Lower lobe of right lung (tissue), 2 donors: Measurements from ENCODE around the gene PROM1. TPM values are rescaled to one million over a fixed set of nuclear protein-coding genes. Genes with fewer than 3 reads are reported as not detected.

Source experiments
- ATAC-seq, 2 donors: fragments of 200-7000 bp; cut with Tn5 transposase; one replicate each; pipeline ENCODE4 v1.9.1; 2020 to 2022; ENCODE audit warnings: mild to moderate bottlenecking in 2 of 2, moderate library complexity in 2 of 2
- DNase-seq: peaks from one replicate; pipeline ENCODE4 v3.0.0-alpha.2; 2020
- H3K27ac ChIP-seq: fragments of 200-600 bp; one replicate; pipeline ENCODE4 v1.8.0; 2022
- H3K27me3 ChIP-seq: fragments of 200-600 bp; one replicate; pipeline ENCODE4 v1.8.0; 2022; ENCODE audit warnings: low read depth
- H3K36me3 ChIP-seq: fragments of 200-600 bp; one replicate; pipeline ENCODE4 v1.8.0; 2022; ENCODE audit warnings: mild to moderate bottlenecking
- H3K4me1 ChIP-seq: fragments of 200-600 bp; one replicate; pipeline ENCODE4 v1.8.0; 2022
- H3K4me3 ChIP-seq: fragments of 200-600 bp; one replicate; pipeline ENCODE4 v1.8.0; 2022; ENCODE audit warnings: mild to moderate bottlenecking
- H3K9me3 ChIP-seq: fragments of 200-600 bp; one replicate; pipeline ENCODE4 v1.8.0; 2022
- intact Hi-C: fragments of 100-400 bp; cut with DNase I; formaldehyde crosslinking; loops from one replicate; pipeline ENCODE4 v1.11.0; 2022
- total RNA-seq: library from RNA; stranded (reverse); fragmentation: NEBNext Ultra II Directional; extraction: Animal tissue kit (Norgen Biotek cat#: 25700); gene quantifications from one replicate; pipeline ENCODE4 v1.2.1, GENCODE V29; 2021
- TF ChIP-seq, protein P1 (sequence below): fragments of 200-600 bp; IDR thresholded peaks from one replicate; pipeline ENCODE4 v1.8.0; 2022; ENCODE audit warnings: antibody characterized with exemption, mild to moderate bottlenecking
- donor health status: DM: no; HTN: yes; CAD: no; lungs with severe emphysema.

PROM1 gene
- total RNA-seq, 1 donor from 2014 or later = 10.1 TPM

DNA sequence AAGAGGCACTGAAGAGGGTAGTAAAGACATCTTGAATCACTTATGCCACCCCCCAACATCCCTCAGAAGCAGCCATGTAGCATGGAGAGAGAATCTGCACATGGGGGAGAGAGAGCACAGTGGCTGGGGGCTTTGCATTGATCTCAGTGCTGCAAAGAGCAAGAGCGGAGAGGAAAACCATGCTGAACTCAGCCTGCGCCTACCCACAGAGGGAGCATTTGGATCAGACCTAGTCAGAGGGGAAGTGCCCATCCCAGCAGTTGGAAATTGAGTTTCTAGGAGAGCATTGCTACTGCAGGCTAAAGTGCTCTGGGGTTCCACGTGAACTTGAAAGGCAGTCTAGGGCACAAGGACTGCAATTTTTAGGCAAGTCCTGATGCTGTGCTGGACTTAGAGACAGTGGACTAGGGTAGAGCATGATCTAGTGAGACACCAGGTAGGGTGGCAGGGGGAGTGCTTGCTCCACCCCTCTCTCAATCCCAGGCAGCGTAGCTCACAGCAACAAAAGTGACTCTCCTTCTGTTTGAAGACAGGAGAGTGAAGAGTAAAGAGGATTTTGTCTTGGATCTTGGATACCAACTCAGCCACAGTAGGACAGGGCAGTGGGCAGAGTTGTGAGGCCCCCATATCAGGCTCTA lies 9.0 kb upstream of the PROM1 start:
- TF ChIP-seq, protein P1, sequence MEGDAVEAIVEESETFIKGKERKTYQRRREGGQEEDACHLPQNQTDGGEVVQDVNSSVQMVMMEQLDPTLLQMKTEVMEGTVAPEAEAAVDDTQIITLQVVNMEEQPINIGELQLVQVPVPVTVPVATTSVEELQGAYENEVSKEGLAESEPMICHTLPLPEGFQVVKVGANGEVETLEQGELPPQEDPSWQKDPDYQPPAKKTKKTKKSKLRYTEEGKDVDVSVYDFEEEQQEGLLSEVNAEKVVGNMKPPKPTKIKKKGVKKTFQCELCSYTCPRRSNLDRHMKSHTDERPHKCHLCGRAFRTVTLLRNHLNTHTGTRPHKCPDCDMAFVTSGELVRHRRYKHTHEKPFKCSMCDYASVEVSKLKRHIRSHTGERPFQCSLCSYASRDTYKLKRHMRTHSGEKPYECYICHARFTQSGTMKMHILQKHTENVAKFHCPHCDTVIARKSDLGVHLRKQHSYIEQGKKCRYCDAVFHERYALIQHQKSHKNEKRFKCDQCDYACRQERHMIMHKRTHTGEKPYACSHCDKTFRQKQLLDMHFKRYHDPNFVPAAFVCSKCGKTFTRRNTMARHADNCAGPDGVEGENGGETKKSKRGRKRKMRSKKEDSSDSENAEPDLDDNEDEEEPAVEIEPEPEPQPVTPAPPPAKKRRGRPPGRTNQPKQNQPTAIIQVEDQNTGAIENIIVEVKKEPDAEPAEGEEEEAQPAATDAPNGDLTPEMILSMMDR = no peak
- Histone ChIP-seq H3K27me3 (peaks cover 9% of the 10 kb centered on the region), H3K27ac (no peak overlapping the region), H3K9me3 (no peaks in the 10 kb centered on the region), H3K36me3 (no peaks in the 10 kb centered on the region), H3K4me1 (no peaks in the 10 kb centered on the region), H3K4me3 (no peak overlapping the region)
- DNase-seq (no peak), ATAC-seq (no peak)
- intact Hi-C loops = no loop called here

DNA sequence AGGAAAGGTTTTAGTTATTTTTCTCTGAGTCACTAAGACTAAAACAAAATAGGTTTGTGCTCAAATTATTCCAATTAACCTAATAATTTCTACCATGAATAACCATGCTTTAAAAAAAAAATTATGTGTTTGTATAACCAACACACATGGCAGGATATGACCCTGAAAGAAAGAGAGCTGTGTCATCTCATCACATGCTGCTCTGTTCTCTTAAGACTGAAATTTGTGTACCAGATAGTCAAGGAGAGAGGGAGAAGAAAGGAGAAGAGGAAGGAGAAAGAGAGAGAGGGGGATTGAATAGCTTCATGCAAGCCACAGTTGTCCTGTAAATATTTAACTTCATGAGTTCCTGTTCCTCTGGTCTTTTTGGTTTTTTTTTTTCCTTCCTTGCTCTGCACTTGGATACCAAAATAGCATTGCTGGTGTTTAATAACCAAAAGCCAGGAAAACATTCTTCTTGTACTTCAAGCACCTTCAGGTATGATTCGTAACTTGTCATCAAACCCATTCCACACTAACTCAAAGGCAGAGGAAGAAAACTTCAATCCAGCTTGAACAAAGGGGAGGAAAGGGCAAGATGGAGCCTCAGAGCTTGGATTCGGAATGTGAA lies 6.4 kb upstream of the PROM1 start:
- intact Hi-C loops = no loop called here
- H3K9me3 ChIP-seq = no peaks in the 10 kb centered on the region
- H3K27me3 ChIP-seq = peaks cover 5% of the 10 kb centered on the region
- no peak for DNase-seq
- no peak overlapping the region for H3K4me3 ChIP-seq
- no peaks in the 10 kb centered on the region for H3K4me1 ChIP-seq
- ATAC-seq = no peak
- no peak overlapping the region for H3K27ac ChIP-seq
- H3K36me3 ChIP-seq = no peaks in the 10 kb centered on the region
- TF ChIP-seq, protein P1 = no peak

DNA sequence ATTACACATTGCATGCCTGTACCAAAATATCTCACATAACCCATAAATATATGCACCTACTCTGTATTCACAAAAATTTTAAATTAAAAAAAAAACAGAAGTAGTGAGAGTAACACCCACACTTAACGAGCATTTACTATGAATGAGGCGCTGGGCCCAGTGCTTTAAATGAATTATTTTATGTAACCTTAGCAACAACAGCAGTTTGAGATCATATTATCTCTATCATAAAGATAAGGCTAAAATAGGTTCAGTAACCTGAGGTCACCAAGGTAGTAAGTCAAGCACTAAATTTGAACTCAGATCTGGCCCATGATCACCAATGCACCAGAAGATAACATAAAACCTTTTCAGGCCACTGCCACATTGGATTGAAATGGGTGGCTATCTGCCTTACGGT lies 5.3 kb upstream of the PROM1 start:
- ATAC-seq = no peak
- H3K4me1 ChIP-seq = no peaks in the 10 kb centered on the region
- intact Hi-C loops = no loop called here
- TF ChIP-seq, protein P1 = no peak
- H3K4me3 ChIP-seq = no peak overlapping the region
- no peak overlapping the region for H3K27ac ChIP-seq
- no peaks in the 10 kb centered on the region for H3K9me3 ChIP-seq
- no peaks in the 10 kb centered on the region for H3K36me3 ChIP-seq
- H3K27me3 ChIP-seq = peaks cover 8% of the 10 kb centered on the region
- no peak for DNase-seq

DNA sequence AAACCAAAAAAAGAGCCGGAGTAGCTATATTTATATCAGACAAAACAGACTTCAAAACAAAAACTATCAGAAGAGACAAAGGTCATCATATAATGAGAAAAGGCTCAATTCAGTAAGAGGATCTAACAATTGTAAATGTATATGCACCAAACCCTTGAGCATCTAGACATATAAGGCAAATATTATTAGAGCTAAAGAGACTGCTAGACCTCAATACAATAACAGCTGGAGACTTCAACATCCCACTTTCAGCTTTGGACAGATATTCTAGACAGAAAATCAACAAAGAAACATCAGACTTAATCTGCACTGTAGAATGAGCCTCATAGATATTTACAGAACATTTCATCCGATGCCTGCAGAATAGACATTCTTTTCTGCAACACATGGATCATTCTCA lies 4.8 kb upstream of the PROM1 start:
- DNase-seq = no peak
- Histone ChIP-seq H3K9me3 (no peaks in the 10 kb centered on the region), H3K27ac (no peak overlapping the region), H3K4me1 (peaks cover 2% of the 10 kb centered on the region), H3K27me3 (peaks cover 13% of the 10 kb centered on the region), H3K4me3 (no peak overlapping the region), H3K36me3 (no peaks in the 10 kb centered on the region)
- TF ChIP-seq, protein P1 = no peak
- intact Hi-C loops = no loop called here
- no peak for ATAC-seq

DNA sequence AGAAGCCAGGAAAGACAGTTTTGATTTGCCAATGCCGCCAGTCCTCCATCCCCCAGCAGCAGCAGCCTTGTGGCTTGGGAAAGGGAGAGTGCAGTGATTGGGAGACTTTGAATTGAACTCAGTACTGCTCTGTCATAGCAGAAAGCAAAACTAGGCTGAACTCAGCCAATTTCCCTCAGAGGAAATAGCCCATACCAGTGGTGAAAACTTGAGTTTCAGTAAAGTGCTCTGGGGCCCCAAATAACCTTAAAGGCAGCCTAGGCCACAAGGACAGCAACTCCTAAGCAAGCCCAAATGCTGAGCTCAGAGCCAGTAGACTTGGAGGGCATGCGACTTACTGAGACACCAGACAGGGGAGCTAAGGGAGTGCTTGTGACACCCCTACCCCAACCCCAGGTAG lies 2.0 kb upstream of the PROM1 start:
- Histone ChIP-seq H3K27me3 (peaks cover 33% of the 10 kb centered on the region), H3K27ac (no peak overlapping the region), H3K4me1 (peaks cover 25% of the 10 kb centered on the region), H3K4me3 (no peak overlapping the region), H3K36me3 (no peaks in the 10 kb centered on the region), H3K9me3 (no peaks in the 10 kb centered on the region)
- DNase-seq (no peak), ATAC-seq (no peak)
- TF ChIP-seq, protein P1 = no peak
- intact Hi-C loops = no loop called here
